Panc1 (cell line): ENCODE results near the gene IFIT1B. TPM values are rescaled to one million over a fixed set of nuclear protein-coding genes. Genes with fewer than 3 reads are reported as not detected.

Source experiments
- ATAC-seq: fragments of 200-7000 bp; cut with Tn5 transposase; 2 replicates; pipeline ENCODE4 v1.9.1; 2020; ENCODE audit warnings: mild to moderate bottlenecking, moderate library complexity
- BruUV-seq: library from RNA; stranded (reverse); fragments of 400-500 nt; replicated peaks from 2 replicates; lab custom pipeline; 2021; lab: Mats Ljungman, UMichigan
- CTCF ChIA-PET: fragments of 300-600 bp; sonication (Branson Sonifier 250); formaldehyde crosslinking; loops from one replicate; lab custom pipeline; 2022; ENCODE audit warnings: antibody characterized with exemption; lab: Charles Lee
- POLR2A ChIA-PET: fragments of 300-600 bp; sonication (Branson Sonifier 250); formaldehyde crosslinking; loops from one replicate; lab custom pipeline; 2022; ENCODE audit warnings: antibody characterized with exemption; lab: Charles Lee
- DNase-seq: peaks from one replicate; pipeline ENCODE4 v3.0.0-alpha.2; 2010; ENCODE audit warnings: low read depth, low spot score
- H3K27ac ChIP-seq: 2 replicates; pipeline ENCODE4 v1.5.1; 2011; ENCODE audit warnings: mild to moderate bottlenecking, low read length, inconsistent platforms
- H3K27me3 ChIP-seq: fragments of 200-500 bp; sonication (Bioruptor generic); 2 replicates; pipeline ENCODE4 v1.6.0; 2014; ENCODE audit warnings: low read length, inconsistent platforms; ENCODE audit not compliant: control insufficient read depth, insufficient read depth
- H3K36me3 ChIP-seq: fragments of 200-500 bp; sonication (Bioruptor generic); 2 replicates; pipeline ENCODE4 v1.5.1; 2014; ENCODE audit warnings: inconsistent platforms, mild to moderate bottlenecking, low read length, moderate library complexity; ENCODE audit not compliant: control insufficient read depth, insufficient read depth
- H3K4me1 ChIP-seq: 2 replicates; pipeline ENCODE4 v1.5.1; 2011; ENCODE audit warnings: inconsistent platforms, mild to moderate bottlenecking, low read length, moderate library complexity; ENCODE audit not compliant: control insufficient read depth, insufficient read depth
- H3K4me3 ChIP-seq, 2 experiments: 2 replicates each; pipeline ENCODE4 v1.5.1; 2011 to 2012; ENCODE audit warnings: low read depth in 2 of 2, low read length in 2 of 2, mild to moderate bottlenecking in 2 of 2, inconsistent platforms in 1 of 2, moderate library complexity in 1 of 2
- H3K9me3 ChIP-seq: fragments of 200-500 bp; sonication (Bioruptor generic); 2 replicates; pipeline ENCODE4 v1.5.1; 2014; ENCODE audit warnings: low read depth, mild to moderate bottlenecking, inconsistent platforms, low read length, moderate library complexity; ENCODE audit not compliant: control insufficient read depth, insufficient read depth
- CTCF ChIP-seq: fragments of 450-650 bp; IDR thresholded peaks from 2 replicates; pipeline ENCODE4 v1.5.1; 2017; ENCODE audit warnings: mild to moderate bottlenecking
- POLR2AphosphoS5 ChIP-seq: IDR thresholded peaks from 2 replicates; pipeline ENCODE4 v1.6.1; 2012; ENCODE audit warnings: mild to moderate bottlenecking, low read depth, low read length, moderate library complexity
- REST ChIP-seq, 2 experiments: IDR thresholded peaks; 2 replicates each; pipeline ENCODE4 v1.6.1; 2011 to 2012; ENCODE audit warnings: low read depth in 2 of 2, control low read depth in 1 of 2, low read length in 1 of 2, mild to moderate bottlenecking in 1 of 2, moderate library complexity in 1 of 2; ENCODE audit not compliant: insufficient read depth in 1 of 2
- SIN3A ChIP-seq: IDR thresholded peaks from 2 replicates; pipeline ENCODE4 v1.6.1; 2012; ENCODE audit warnings: low read depth, mild to moderate bottlenecking, low read length, moderate library complexity, borderline replicate concordance; ENCODE audit not compliant: insufficient read depth
- TCF7L2 ChIP-seq: IDR thresholded peaks from 2 replicates; pipeline ENCODE4 v1.6.1; 2011; ENCODE audit warnings: mild to moderate bottlenecking, low read depth, low read length, inconsistent platforms
- in situ Hi-C: cut with HindIII; loops from 2 replicates; pipeline ENCODE4 v1.10.0; 2016; ENCODE audit warnings: low sequenced_read_pairs, low pct_unique_long_range_greater_than_20kb
- intact Hi-C: fragments of 100-400 bp; cut with micrococcal nuclease; formaldehyde crosslinking; loops from one replicate; pipeline ENCODE4 v1.10.0; 2022; ENCODE audit not compliant: unreplicated experiment
- total RNA-seq: library from RNA; stranded (reverse); gene quantifications from one replicate; pipeline ENCODE4 v1.2.1, GENCODE V29; 2021; ENCODE audit not compliant: unreplicated experiment

Gene IFIT1B
- total RNA-seq, 1 experiment from 2014 or later = not detected

GRCh38 chr10:89364531-89364930, 13.3 kb upstream of the IFIT1B start:
- POLR2A ChIA-PET = no interaction called here
- intact Hi-C loops (no loop called here), in situ Hi-C loops (no loop called here)
- Histone ChIP-seq H3K27ac (no peak overlapping the region), H3K36me3 (no peaks in the 10 kb centered on the region), H3K27me3 (no peaks in the 10 kb centered on the region), H3K4me3 (no peak overlapping the region), H3K9me3 (no peaks in the 10 kb centered on the region), H3K4me1 (no peaks in the 10 kb centered on the region; the same call in 1 of the 2 replicates)
- CTCF ChIA-PET = interaction anchor here (0.6 kb wide), 1 partner anchor 24 kb away, joined by 7 read pairs; no protein-coding TSS in a partner anchor
- TF ChIP-seq REST (IDR thresholded peaks at IDR 0.05; ENCODE audit: insufficient read depth in 1 of 2, low read depth in 2 of 2, low read length in 1 of 2) (no peak), CTCF (no peak), TCF7L2 (no peak), SIN3A (no peak), POLR2AphosphoS5 (no peak)
- ATAC-seq (no peak), DNase-seq (no peak)
- no TSS peak for BruUV-seq

- Histone ChIP-seq H3K4me1 (peaks cover 3% of the 10 kb centered on the region; the same call in 1 of the 2 replicates), H3K27me3 (no peaks in the 10 kb centered on the region), H3K36me3 (no peaks in the 10 kb centered on the region), H3K9me3 (no peaks in the 10 kb centered on the region), H3K4me3 (no peak overlapping the region), H3K27ac (no peak overlapping the region)
- ChIA-PET POLR2A (no interaction called here), CTCF (no interaction called here)
- in situ Hi-C loops (no loop called here), intact Hi-C loops (no loop called here)
- TF ChIP-seq CTCF = no peak
- no peak for TF ChIP-seq POLR2AphosphoS5
- no peak for TF ChIP-seq REST (IDR thresholded peaks at IDR 0.05; ENCODE audit: insufficient read depth in 1 of 2, low read depth in 2 of 2, low read length in 1 of 2)
- no peak for TF ChIP-seq TCF7L2
- TF ChIP-seq SIN3A = no peak
- no TSS peak for BruUV-seq
- ATAC-seq (no peak), DNase-seq (no peak)
Observed at GRCh38 chr10:89367529-89367928, 10.3 kb upstream of the IFIT1B start.
